Fibroblast of the conjunctiva (primary cell): ENCODE measurements around the gene PCDH15.
"Not testable (repeated sequence)": the region's sequence is repeated elsewhere in the genome, so short reads cannot be mapped to it uniquely, and the experiment has no call there.

Experiments
- DNase-seq: peaks from one replicate; pipeline ENCODE4 v3.0.0-alpha.2; 2010; ENCODE audit warnings: low read depth

The PCDH15 gene

GRCh38 chr10:54394598-54394997, 406.4 kb downstream of the PCDH15 start:
- DNase-seq: not testable (repeated sequence)

DNA sequence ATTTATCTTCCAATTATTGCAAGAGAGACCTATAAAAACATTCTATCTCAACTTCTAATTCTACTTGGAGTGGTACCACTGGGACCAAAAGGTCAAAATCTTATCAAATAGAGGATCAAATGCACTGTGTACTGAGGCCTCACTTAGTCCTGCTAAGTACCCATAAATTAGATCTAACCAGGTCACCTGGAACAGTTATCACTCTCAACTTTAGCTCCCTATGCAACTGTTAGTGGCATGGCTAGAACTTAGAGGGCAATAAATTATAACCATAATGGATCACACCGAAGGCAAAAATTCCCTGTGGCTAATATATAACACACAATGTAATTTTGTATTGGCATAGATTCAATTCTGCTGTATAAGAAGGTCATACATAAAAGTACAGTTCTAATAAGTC, 428.9 kb downstream of the PCDH15 start:
- no peak for DNase-seq

- no peak for DNase-seq
Measured at GRCh38 chr10:54368984-54369383, 432.0 kb downstream of the PCDH15 start.

GRCh38 chr10:54363390-54363789, 437.6 kb downstream of the PCDH15 start:
- DNase-seq: no peak

GRCh38 chr10:54342058-54342457, 459.0 kb downstream of the PCDH15 start:
- no peak for DNase-seq

DNA sequence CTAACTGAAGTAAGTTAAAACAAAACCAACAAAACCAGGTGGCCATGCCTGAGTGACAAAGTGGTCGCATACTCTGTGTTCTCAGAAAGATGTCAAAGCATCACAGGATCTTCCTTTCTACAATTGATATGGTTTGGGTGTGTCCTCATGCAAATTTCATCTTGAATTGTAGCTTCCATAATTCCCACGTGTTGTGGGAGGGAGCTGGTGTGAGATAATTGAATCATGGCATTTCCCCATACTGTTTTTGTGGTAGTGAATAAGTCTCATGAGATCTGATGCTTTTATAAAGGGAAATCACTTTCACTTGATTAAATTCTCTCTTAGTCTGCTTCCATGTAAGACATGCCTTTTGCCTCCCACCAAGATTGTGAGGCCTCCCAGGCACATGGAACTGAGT, 465.7 kb downstream of the PCDH15 start:
- DNase-seq: no peak

- no peak for DNase-seq
Measured at GRCh38 chr10:54319341-54319740, 481.7 kb downstream of the PCDH15 start.

GRCh38 chr10:54318470-54318869, 482.6 kb downstream of the PCDH15 start:
- no peak for DNase-seq

DNA sequence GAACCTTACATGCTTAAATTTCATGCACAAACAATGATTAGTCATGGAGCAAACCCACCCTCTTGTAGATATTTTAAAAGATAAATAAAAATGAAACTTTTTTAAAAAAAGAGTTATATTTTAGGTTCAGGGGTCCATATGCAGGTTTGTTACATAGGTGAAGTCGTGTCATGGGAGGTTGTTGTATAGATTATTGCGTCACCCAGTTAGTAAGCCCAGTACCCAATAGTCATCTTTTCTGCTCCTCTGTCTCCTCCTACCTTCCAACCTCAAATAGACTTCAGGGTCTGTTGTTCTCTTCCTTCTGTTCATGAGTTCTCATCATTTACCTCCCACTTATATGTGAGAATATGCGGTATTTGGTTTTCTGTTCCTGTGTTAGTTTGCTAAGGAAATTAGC, 486.6 kb downstream of the PCDH15 start:
- DNase-seq: no peak

- DNase-seq: no peak
Measured at GRCh38 chr10:54284526-54285193, 516.4 kb downstream of the PCDH15 start.

- no peak for DNase-seq
Measured at GRCh38 chr10:54282012-54282411, 519.0 kb downstream of the PCDH15 start.

DNA sequence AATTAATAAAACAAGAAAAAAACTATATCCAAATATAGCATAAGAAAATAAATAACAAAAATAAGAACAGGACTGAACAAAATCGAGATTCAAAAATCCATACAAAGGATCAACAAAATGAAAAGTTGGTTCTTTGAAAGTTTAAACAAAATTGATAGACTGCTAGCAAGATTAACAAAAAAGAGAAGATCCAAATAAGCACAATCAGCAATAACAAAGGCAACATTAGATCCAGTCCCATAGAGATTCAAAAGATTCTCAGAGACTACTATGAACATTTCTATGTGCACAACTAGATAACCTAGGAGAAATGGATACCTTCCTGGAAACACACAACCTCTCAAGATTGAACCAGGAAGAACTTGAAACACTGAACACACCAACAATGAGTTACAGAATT, 534.6 kb downstream of the PCDH15 start:
- no peak for DNase-seq

GRCh38 chr10:54262726-54263125, 538.3 kb downstream of the PCDH15 start:
- no peak for DNase-seq

- no peak for DNase-seq
Measured at GRCh38 chr10:54259104-54259503, 541.9 kb downstream of the PCDH15 start.

GRCh38 chr10:54234832-54235231, 566.2 kb downstream of the PCDH15 start:
- DNase-seq: no peak

GRCh38 chr10:54203401-54203800, 597.6 kb downstream of the PCDH15 start:
- DNase-seq: no peak

DNA sequence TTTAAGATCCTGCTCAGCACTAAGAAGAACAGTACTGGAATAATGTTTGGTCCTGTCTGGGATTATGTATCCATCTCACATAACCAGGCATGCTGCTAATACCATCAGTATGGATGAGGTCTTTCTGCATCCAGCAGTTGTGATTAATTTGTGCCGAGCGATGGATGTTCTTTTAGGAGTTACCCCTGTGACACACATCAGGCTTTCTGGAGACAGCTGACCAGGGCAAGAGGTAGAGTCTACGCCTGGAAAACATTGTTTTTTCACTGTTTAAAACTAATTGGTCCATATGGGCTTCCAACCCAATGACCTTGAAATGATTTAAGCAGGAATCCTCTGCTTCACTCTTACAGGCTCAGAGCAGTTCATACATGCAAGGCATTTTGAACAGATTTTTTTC, 603.0 kb downstream of the PCDH15 start:
- DNase-seq: no peak

- no peak for DNase-seq
Measured at GRCh38 chr10:54194806-54195205, 606.2 kb downstream of the PCDH15 start.

GRCh38 chr10:54159924-54160323, 641.1 kb downstream of the PCDH15 start:
- DNase-seq: no peak

DNA sequence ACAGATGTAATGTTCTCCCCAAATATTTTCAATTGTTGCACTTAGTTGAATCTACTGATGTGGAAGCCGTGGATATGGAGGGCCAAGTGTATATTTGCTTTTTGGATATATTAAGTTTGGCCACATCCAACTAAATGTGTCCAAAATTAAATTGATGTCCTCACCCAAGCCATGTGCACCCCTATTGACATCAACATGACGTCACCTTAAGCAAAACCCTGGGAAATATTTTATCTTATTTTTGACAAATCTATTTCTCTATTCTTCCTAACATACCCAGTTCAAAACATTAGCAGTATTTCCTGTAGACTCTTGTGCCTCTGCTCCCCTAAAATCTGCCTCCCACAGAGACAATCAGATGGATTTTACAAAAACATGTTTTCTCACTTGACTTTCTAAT, 652.5 kb downstream of the PCDH15 start:
- DNase-seq: no peak

DNA sequence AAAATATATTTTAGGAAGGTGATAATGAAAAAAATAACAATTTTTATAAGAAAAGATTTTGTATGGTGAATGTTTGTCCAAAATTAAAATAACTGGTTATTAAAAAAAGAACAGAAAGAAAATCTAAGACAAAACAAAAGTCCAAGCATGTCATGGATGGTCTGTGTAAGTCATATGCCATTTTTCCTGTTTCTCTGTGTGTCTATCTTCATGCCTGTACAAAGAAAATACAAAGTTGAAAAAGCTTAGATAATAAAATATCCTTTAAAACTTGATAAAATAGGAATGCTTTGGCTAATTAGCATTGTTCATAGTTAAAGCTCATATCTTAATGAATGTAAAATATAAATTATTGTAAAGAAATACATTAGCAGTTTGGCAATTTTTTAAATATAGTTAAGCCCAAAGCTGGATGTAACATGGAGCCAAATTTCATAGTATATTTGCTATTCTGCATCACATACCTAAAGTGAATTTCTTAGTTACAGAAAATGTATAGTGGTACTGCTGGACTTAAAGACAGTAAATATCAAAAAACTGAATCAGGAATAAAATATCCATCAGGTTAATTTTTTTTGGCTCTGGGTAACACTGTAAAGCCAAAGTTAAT, 661.1 kb downstream of the PCDH15 start:
- DNase-seq: no peak

DNA sequence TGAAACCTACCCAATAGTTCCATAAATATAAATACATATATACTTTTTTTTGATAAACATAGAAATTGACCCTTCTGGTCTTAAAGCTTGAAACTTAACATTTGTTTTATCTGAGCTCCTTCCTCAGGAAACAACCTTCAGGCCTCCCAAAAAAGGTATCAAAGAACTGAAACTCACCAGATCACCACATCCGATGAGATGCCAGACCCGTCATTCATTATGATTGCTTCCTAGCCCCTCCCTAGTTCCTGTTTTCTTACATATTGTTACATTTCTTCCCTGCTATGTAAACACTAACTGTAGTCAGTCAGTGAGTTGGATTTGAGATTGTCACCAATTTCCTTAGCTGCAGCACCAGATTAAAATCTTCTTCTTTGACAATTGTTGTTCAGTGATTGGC, 663.6 kb downstream of the PCDH15 start:
- no peak for DNase-seq

DNA sequence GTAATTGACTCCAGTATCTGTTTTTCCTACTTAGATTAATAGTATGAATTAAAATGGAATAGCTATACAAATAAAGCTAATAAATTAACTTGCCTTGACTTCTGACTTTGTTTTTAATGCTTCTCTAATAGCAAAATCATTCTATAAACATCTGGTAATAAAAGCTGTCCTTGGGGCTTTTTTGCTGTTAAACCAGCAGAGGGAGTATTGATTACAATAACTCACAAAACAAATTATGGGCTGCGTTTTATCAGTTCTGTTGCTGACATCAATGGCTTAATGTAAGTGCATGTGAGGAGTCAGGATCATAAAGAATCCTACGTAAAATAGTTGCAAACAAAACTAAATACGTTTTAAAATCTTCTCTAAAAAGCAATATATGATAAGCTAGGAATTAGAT, 667.8 kb downstream of the PCDH15 start:
- no peak for DNase-seq

- DNase-seq: no peak
Measured at GRCh38 chr10:54131833-54132232, 669.2 kb downstream of the PCDH15 start.
